C4-2B (cell line): ENCODE measurements around the gene CDC26.

Experiments used
- ZFX ChIP-seq: fragments of 450-650 bp; IDR thresholded peaks from 2 replicates; pipeline ENCODE4 v1.6.1; 2017
- TF ChIP-seq, protein P1 (sequence below): fragments of 450-650 bp; conservative IDR thresholded peaks from 2 replicates; pipeline ENCODE4 v1.5.1; 2017; ENCODE audit warnings: mild to moderate bottlenecking

DNA sequence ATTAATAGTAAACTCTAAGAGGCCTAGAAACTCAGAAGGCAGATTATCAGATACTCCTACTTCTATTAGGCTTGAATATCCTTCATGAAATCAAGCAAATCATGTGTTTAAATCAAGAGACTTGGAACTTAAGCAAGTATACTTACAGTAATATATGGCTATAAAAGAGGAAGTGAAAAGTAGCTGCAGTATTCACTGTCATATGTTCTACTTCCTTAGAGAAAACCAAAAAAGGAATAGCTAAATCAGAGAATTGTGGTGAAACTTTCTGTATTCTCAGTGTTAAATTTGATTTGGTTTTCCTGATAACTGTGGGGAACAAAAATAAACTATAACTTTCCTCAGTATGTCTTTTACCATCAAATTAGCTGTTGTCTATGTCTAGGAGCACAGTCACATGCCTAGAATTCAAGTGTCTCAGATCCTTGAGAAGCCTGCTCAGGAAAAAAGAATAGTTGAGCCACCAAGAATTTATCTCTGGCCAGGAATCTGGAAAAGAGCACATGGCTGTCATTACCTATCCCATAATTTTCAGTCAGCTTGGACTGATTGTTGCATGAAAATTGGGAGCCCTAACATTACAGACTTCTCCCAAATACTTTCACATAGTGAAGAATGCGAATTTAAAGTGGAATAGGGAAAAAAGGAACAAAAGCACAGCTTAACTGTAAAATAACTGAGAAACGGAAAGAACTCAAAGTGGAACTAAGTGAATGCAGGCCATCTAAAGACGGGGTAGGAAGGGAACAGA, 56.0 kb downstream of the CDC26 start:
- TF ChIP-seq, protein P1, sequence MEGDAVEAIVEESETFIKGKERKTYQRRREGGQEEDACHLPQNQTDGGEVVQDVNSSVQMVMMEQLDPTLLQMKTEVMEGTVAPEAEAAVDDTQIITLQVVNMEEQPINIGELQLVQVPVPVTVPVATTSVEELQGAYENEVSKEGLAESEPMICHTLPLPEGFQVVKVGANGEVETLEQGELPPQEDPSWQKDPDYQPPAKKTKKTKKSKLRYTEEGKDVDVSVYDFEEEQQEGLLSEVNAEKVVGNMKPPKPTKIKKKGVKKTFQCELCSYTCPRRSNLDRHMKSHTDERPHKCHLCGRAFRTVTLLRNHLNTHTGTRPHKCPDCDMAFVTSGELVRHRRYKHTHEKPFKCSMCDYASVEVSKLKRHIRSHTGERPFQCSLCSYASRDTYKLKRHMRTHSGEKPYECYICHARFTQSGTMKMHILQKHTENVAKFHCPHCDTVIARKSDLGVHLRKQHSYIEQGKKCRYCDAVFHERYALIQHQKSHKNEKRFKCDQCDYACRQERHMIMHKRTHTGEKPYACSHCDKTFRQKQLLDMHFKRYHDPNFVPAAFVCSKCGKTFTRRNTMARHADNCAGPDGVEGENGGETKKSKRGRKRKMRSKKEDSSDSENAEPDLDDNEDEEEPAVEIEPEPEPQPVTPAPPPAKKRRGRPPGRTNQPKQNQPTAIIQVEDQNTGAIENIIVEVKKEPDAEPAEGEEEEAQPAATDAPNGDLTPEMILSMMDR: no peak
- TF ChIP-seq ZFX: no peak
